Measurements from ENCODE around the gene PHC3.

GRCh38 chr3:170044271-170044670 is 137.3 kb downstream of the PHC3 start:
- no peak for TF ChIP-seq CTCF (IDR thresholded peaks at IDR 0.05)
- no peak for TF ChIP-seq POLR2AphosphoS5 (IDR thresholded peaks at IDR 0.05; ENCODE audit: insufficient read depth in 1 of 2, low read depth in 1 of 2)
